ENCODE data around the gene SULT6B1. TPM values are rescaled to one million over a fixed set of nuclear protein-coding genes. Genes with fewer than 3 reads are reported as not detected.

SULT6B1 gene
- total RNA-seq, 1 experiment from 2014 or later, result not detected

DNA sequence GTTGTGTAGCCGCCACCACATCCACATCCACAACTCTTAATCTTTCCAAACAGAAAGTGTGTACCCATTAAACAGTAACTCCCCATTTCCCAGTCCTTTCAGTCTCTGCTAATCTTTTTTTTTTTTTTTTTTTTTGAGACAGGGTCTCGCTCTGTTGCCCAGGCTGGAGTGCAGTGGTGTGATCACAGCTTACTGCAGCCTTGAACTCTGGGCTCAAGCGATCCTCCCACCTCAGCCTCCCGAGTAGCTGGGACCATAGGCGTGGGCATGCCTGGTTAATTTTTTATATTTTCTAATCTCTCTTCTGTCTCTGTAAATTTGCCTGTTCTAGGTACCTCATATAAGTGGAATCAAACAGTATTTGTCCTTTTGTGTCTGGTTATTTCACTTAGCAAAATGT is 35.2 kb downstream of the SULT6B1 start:
- DNase-seq (ENCODE audit: low spot score), result no peak

DNA sequence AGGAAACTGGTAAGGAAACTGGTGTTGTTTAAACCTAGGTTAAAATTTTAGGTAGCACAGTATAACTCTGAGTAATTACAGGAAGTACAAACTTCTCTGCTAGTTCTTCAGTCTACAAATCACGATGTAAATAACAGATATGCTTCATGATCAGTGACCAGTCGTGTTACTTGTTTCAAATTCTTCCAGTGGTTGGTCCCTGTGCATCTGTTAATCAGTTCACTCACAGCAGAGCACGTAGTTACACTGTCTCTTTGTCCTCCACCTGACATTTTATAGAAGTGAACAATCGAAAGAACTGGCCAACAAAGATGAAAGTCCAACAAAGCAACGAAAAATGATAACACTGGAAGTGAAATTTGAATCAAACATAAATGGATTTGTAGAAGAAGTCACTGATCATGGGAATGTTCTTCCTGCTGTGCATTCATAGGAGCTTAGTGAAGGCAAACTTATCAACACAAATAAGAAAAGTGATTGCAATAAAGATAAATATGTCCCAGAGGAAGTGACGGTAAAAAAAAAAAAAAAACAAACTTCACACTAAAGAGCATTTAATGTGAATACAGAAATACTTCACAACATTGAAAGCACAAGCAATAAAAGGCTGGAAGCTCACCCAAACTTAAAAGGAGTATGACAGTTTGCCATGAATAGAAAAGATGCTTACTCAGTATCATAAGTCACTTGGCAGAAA is 38.7 kb downstream of the SULT6B1 start:
- DNase-seq (ENCODE audit: low spot score), result no peak

DNA sequence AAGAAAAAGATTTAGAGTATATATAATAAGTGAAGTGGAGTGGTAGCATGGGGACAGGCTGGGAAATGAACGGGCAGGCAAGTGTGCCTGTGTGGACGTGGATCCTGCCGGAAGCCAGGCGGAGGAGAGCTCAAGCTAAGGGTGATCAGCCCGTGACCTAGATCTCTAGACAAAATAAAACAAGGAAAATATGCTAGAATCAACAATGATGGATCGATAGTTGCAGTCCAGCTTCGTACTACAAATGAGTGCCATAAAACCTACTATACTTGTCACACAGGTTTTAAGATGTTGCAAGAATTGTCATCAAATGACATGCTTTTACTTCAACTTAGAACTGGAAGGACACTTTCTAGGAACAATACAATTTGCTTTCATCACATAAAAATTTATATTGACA is 40.1 kb downstream of the SULT6B1 start:
- DNase-seq (ENCODE audit: low spot score), result no peak

DNA sequence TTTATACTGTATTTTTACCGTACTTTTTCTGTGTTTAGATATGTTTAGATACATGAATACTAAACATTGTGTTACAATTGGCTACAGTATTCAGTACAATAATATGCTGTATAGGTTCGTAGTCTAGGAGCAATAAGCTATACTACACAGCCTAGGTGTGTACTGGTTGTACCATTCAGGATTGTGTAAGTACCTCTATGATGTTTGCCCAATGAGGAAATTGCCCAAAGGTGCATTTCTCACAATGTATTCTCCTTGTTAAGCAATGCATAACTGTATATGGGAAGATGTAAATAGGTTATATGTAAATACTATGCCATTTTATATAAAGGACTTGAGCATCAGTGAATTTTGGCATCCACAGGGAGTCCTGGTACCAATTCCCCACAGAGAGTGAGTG is 42.4 kb downstream of the SULT6B1 start:
- DNase-seq (ENCODE audit: low spot score), result no peak

DNA sequence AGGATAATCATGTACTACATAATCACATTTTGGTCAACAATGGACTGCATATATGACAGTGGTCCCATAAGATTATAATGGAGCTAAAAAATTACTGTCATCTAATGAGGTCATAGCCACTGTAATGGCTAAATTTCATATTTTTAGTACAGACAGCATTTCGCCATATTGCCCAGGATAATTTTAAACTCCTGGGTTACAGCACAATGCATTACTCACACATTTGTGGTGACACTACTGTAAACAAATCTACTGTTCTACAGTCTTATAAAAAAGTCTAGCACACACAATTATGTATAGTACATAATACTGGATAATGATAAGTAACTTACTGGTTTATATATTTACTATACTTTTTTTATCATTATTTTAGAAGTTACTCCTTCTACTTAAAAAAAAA is 44.5 kb downstream of the SULT6B1 start:
- no peak for DNase-seq (ENCODE audit: low spot score)

DNA sequence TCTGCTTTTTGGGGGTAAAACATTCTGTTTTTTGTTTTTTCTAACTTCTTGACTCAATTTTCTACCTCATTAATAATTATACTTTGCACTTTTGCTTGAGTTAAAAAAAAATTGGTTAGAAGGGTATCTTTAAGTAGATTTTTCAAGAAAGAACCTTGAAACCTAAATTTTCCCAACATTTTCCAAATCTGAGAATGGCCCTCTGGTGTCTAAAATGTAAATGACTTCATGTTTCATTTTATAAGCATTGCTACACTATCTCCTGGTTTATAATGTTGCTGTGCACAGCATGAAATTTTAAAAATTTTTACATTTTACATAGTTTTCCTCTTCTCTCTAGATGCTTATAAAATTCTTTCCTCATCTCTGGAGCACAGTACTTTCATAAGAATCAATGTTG is 45.9 kb downstream of the SULT6B1 start:
- no peak for DNase-seq (ENCODE audit: low spot score)

DNA sequence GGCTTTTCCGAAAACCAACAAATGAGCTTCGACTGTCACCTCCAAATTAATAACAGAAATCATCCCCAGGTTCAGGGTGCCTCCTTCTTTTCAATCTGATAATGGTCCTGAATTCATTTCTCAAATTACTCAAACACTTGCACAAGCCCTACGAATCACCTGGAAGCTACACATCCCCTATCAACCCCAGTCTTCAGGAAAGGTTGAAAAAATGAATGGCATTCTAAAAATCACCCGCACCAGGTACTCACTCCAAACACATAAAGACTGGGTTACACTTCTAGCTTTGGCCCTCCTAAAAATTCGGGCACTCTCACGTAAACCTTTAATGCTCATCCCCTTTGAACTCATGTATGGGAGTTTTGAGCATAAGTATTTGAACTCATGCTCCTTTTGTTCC is 55.6 kb downstream of the SULT6B1 start:
- DNase-seq (ENCODE audit: low spot score), result no peak

DNA sequence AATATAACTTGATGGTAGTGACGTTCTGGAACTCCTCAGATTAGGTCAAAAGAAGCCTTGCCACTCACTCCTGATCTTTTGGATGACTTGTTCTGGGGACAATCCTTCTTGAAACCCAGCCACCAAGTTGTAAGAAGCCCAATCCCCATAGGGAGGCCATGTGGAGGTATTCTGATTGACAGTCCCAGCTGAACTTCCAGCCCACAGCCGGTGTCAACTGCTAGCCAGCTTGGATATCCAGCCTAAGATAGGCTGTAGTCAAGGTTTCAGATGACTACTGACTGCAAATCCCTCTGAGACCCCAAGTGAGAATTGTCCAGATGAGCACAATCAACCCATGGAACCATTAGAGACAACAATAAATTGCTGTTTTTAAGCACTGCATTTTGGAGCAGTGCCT is 63.1 kb downstream of the SULT6B1 start:
- DNase-seq (ENCODE audit: low spot score), result no peak

DNA sequence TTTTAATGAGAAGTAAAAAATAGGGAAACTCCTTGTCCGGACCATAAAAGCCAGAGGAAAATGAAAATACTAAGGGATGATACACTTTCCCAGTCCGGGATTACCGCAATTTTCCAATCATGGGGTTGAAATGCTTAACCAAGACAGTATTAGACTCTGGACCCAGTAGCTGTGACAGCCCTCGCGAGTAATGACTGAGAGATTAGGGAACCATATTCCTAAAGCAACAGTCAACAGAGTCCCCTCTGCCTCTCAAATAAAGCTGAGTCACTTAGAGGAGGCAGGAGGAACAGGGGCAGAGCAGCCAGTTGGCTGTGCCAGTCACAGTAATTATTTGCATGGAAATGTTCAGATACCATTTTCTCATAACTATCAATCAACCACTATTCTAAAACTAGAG is 69.3 kb downstream of the SULT6B1 start:
- DNase-seq (ENCODE audit: low spot score), result peak; percentile 10

Other genes with a start within 250 kb of the SULT6B1 start
- gene STRN, start 222.1 kb downstream of the SULT6B1 start, total RNA-seq (2014; rRNA removed; shearing (Covaris generic)), result 19.4 and 26.1 TPM in 2 replicates
- 14.4 and 31.5 TPM in 2 replicates for gene HEATR5B, start 104.3 kb downstream of the SULT6B1 start, total RNA-seq (2014; rRNA removed; shearing (Covaris generic))
- gene GPATCH11, start 104.2 kb downstream of the SULT6B1 start, total RNA-seq (2014; rRNA removed; shearing (Covaris generic)), result 13.3 and 15.4 TPM in 2 replicates
- gene EIF2AK2, start 31.7 kb downstream of the SULT6B1 start, total RNA-seq (2014; rRNA removed; shearing (Covaris generic)), result 33.7 and 43.1 TPM in 2 replicates
- 29.5 and 45.3 TPM in 2 replicates for gene CEBPZOS, start 7.8 kb upstream of the SULT6B1 start, total RNA-seq (2014; rRNA removed; shearing (Covaris generic))
- 62.1 and 89.8 TPM in 2 replicates for gene CEBPZ, start 42.9 kb upstream of the SULT6B1 start, total RNA-seq (2014; rRNA removed; shearing (Covaris generic))
- 12.0 and 18.1 TPM in 2 replicates for gene NDUFAF7, start 43.0 kb upstream of the SULT6B1 start, total RNA-seq (2014; rRNA removed; shearing (Covaris generic))
- gene PRKD3, start 136.2 kb upstream of the SULT6B1 start, total RNA-seq (2014; rRNA removed; shearing (Covaris generic)), result 59.8 and 63.5 TPM in 2 replicates
- gene QPCT, start 156.0 kb upstream of the SULT6B1 start, total RNA-seq (2014; rRNA removed; shearing (Covaris generic)), result 18.4 and 21.6 TPM in 2 replicates

Data from A172 (cell line).